NCI-H146 (cell line): Measurements from ENCODE around the gene IQCF6.
"Not testable (repeated sequence)": the region's sequence is repeated elsewhere in the genome, so short reads cannot be mapped to it uniquely, and the experiment has no call there.

ENCODE experiments used
- DNase-seq: peaks from one replicate; lab custom pipeline; 2025; lab: John Stamatoyannopoulos, UW

Gene IQCF6

GRCh38 chr3:51779137-51779536, at the start of gene IQCF6:
Gene IQCF6, minus strand, starts transcription at chr3:51779237. Its CDS starts 13 bp downstream, at chr3:51779224.
- no peak for DNase-seq

- no peak for DNase-seq
Measured at GRCh38 chr3:51828297-51828696, 49.3 kb upstream of the IQCF6 start.

DNA sequence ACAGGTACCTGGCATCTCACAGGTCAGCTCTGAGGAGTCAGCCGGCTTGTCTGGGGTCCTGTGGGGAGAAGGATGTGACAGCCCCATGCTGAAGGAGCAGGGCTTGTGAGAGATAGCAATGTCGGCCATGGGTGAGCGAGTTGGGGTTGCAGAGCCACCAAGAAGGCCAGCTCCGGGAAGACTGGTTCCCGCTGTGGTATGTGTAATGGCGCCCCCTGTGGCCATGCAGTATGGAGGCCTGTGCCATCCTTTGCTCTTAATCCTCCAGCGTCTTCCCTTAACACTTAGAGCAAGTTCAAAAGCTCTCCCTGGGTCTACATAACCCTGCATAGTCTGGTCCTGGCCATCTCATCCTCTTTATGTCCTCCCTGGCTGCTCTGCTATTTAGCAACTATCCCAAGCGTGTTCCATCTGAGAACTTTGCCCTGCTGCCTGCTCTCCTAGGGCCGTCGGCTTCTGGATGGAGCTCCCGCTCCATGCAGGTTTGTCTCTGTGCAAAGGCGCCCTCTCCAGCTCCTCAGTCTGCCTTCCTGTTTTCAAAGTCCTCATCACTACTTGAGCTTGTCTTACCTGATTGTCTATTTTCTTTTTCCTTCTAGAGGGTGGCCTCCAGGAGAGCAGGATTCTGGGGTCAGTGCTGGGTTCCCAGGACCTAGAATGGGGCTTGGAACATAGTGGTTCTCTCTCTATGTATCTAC, 40.8 kb upstream of the IQCF6 start:
- DNase-seq: peak; percentile 4

DNA sequence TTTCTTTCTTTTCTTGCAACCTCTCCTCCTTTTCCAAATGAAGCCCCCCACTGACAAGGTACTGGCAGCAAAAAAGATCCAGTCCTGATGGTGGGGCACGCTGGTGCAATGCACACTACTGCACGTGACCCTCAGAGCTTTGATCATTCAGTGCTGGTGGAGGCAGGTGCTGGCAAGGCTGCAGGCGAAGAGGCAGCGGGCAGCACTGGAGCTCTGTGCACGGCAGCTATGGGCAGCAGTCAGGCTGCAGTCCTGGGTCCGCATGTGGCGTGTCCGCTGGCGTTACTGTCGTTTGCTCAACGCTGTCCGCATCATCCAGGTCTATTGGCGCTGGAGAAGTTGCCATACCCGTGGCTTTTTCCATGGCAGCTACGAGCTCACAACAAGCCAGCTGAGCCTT, 40.1 kb upstream of the IQCF6 start:
- no peak for DNase-seq

GRCh38 chr3:51817375-51817774, 38.3 kb upstream of the IQCF6 start:
- no peak for DNase-seq

DNA sequence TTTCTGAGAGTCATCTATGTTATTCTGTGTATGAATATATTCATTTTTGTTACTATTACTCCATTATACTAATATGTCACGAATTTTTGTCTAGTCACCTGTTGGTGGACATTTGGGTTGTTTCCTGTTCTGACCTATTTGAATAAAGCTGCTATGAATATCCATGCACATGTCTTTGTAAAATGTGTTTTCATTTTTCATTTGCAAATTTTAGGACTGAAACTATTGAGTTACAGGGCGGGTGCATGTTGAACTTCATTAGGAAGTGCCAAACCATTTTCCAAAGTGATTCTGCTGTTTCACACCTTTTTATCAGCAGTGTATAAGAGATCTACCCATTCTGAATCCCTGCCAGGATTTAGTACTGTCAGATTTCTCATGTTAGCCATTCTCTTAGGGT, 37.7 kb upstream of the IQCF6 start:
- no peak for DNase-seq

DNA sequence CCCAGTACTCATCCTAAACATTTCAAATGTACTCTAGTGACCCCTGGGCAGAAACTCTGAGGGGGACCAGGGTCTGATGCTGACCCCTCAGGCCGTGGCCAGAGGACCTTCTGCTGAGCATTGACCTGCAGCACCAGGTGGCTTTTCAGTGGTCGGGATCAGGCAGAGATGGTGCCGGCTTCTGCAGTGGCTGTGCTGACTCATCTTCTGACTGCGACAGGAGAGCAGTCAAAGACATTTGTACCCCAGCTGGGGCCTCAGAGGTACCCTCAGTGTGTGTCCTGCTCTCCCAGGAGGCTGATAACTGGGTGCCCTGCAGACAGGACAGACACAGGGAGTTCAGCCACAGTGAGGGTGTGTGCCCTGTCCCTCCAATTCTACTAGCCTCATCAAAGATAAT, 36.6 kb upstream of the IQCF6 start:
- DNase-seq: no peak

- DNase-seq: no peak
Measured at GRCh38 chr3:51814034-51814433, 35.0 kb upstream of the IQCF6 start.

DNA sequence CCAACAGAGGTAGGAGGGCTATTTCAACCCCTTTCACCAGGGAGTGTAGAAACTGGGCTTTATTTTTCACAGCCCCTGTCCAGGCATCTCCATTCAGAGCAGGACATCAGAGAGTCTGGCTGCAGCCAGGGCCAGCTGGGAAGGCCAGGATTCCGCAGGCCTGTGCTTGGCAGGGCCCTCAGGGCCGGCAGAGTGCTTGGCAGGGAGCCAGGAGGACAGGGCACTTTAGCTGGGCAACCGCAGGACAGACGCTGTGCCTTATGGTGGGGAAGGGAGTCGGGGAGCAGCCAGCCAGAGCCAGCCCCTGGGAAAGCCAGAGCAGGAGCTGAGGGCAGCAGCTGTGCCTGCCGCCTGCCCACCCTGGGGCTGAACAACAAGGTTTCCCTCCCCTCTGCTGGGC, 34.5 kb upstream of the IQCF6 start:
- DNase-seq: no peak

- no peak for DNase-seq
Measured at GRCh38 chr3:51808934-51809333, 29.9 kb upstream of the IQCF6 start.

DNA sequence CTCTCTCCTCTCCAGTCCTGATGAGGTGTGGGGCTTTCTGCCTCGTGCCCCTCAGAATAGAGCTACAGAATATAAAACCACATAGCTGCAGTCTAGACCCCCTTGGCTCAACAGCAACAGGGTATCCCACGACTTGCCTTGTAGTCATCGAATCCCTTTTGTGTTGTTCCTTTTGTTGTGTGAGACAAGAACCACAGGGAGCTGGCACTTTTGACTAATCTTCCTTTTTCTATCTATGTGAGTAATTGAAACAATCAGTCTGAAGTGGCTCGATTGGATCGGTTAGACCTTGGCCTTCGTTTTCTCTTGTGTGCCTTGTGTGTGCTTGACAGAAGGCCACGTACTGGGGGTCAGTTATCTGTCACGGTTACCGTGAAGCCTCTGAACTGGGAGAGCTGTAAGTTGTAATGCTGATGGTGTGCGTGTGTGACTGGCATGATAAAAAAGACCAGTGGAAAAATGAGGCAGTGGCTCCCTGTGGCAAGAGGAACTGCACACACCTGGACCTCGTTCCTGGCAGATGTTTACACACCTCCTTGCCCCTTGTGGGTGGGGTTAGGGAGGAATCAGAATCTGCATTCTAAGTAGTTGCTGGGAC, 23.2 kb upstream of the IQCF6 start:
- DNase-seq: no peak

DNA sequence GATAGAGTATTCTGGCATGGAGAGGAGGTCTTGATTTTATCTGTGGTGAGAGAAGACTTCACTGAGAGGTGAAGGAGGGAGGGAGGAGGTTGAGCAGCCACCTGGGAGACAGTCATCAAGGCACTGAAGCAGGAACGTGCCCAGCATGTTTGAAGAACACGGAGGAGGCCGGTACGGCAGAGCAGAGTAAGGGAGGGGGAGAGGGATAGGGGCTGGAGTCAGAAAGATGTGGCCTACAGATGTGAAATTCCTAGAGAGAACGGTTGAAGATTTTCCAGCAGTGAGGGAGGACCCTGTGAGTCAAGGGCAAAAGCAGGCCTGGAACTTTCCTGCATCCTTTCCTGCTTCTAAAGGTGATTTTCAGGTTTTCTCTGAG, 21.7 kb upstream of the IQCF6 start:
- no peak for DNase-seq

- DNase-seq: peak; percentile 6
Measured at GRCh38 chr3:51799879-51800749, 21.1 kb upstream of the IQCF6 start.

DNA sequence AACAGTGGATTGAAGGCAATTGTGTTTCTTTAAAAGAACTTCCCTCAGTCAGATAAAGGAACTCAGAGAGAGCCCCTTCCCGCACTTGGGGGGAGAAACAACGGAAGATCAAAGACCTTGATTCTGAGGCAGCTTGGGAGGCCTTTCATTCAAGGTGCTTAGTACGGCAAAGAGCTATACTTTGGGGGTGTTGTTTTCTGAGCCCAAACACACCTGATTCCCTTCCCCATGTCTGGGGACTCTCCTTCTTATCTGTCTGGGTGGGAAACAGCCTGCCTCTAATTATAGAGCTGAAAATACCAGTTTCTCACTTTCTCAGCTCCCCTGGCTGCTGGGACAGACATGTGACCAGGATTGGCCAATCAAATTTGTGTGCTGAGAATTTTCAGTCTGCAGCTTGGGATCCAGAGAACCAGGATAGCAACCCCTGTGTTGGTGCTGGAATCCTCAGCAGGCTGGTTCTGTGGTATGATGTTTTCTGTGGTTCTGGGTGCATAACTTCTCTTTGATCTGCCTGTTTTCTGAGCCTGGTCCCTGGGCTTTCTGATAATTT, 19.4 kb upstream of the IQCF6 start:
- no peak for DNase-seq

DNA sequence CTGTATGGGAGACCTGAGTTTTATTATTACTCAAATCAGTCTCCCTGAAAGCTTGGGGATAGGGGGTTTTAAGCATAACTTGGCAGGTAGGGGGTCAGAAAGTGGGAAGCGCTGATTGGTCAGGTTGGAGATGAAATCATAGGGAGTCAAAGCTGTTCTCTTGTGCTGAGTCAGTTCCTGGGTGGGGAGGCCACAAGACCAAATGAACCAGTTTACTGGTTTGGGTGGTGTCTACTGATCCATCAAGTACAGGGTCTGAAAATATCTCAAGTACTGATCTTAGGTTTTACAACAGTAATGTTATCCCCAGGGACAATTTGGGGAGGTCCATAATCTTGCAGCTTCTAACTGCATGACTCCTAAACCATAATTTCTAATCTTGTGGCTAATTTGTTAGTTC, 17.8 kb upstream of the IQCF6 start:
- no peak for DNase-seq

DNA sequence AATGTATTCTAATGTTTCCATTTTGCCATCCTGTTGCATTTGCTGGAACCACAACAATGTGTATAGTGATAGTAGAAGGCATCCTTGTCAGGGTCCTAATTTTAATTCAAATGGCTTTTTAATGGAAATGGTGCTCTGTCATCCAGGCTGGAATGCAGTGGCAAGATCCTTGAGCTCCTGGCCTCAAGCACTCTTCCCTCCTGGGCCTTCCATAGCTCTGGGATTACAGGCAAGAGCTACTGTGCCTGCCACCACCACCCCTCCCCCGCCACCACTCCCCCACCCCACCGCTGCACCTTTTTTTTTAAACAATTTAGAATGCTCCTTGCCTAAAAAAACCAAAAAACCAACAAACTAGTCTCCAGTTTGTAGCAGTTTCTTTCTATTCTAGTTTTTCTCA, 15.2 kb upstream of the IQCF6 start:
- no peak for DNase-seq

DNA sequence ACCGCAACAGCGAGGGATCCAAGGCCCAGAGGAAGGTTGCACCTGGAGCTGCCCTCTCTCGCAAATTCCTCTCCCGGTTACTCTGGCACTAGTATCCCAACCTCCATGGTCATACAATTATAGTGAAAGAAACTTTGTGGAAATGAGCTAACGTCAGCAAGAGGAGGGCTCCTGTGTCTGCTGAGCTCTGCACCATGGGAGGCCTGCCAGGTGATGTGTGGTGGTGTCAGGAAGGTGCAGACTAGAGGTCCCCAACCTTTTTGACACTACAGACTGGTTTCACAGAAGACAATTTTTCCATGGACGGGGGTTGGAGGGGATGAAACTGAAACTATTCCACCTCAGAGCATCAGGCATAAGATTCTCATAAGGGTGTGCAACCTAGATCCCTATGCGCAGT, 13.2 kb upstream of the IQCF6 start:
- DNase-seq: no peak

DNA sequence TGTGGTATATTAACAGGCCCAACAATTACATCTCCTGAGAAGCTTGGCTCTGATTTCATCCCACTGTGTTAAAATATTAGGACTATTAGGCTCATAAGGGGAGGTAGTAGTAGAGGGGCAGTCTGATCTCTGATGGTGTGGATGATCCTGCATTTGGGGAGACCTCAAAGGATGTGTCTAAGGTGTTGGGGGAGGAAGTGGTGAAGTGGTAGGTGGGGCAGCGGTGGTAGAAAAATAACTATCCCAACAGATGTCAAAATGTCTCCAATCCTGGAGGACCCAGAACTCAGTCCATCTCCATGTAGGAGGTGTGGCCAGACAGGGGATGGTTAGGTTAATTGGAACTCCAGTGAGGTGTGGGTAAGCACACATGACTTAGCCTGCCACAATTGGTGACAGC, 10.4 kb upstream of the IQCF6 start:
- DNase-seq: no peak

- DNase-seq: not testable (repeated sequence)
Measured at GRCh38 chr3:51787576-51787975, 8.5 kb upstream of the IQCF6 start.

- no peak for DNase-seq
Measured at GRCh38 chr3:51786267-51786666, 7.2 kb upstream of the IQCF6 start.

- DNase-seq: no peak
Measured at GRCh38 chr3:51778554-51778953, 483 bp downstream of the IQCF6 start.

DNA sequence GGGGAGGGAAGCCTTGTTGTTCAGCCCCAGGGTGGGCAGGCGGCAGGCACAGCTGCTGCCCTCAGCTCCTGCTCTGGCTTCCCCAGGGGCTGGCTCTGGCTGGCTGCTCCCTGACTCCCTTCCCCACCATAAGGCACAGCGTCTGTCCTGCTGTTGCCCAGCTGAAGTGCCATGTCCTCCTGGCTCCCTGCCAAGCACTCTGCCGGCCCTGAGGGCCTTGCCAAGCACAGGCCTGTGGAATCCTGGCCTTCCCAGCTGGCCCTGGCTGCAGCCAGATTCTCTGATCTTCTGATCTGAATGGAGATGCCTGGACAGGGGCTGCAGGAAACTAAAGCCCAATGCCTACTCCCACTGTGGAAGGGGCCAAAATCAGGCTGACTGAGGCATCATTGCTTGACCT, 1.1 kb downstream of the IQCF6 start:
- no peak for DNase-seq

- DNase-seq: no peak
Measured at GRCh38 chr3:51773529-51774056, 5.4 kb downstream of the IQCF6 start.
